ENCODE results near the gene TAC4.

TAC4 gene

DNA sequence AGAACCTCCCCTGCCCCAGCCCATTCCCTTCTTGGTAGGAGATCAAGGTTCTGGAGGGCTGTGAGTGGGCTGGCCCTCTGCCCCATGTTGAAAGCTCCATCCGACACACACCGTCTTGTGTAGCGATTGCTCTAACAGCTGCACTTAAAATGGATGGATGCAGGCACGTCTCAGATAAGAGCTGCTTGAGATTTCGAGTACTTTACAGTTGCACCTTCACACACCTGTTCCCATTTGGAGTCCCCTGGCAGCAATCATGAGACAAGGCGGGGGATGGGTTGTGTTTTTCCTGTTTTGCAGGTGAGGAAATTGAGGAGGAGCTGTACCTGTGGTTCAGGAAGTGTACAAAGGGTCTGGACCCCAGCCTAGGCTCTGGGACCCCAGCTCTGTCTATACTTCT lies 25.6 kb upstream of the TAC4 start:
- no peak for DNase-seq (ENCODE audit: low read depth in 1 of 2, low spot score in 1 of 2)

DNA sequence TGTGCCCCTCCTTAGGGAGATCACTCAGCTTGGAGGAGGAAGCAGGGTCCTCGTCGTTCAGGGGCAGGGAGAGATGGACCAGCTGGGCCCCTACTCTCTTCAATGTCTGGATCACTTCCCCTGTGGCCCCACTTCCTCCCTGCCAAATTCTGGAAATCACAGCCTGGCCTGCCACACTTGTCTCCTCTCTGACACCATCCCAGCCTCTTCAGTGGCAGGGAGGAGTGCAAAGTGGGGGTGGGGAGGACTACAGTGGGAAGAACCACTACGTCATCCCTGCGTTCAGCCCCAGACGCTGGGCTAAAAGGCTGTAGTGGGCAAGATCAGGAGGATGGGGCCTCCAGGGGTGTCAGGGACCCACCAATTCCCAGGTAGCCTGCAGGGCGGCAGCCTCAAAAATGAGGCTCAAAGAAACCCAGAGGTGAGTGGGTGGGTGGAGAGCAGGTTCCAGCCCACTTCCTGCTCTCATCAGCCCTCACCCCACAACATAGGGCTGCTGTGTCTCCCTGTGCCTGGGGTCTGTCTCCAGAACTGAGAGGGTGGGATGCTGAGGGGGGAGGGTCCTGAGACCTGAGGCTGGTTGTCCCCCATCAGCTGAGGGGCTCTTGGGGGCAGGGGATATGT lies 25.0 kb upstream of the TAC4 start:
- DNase-seq (ENCODE audit: low read depth in 1 of 2, low spot score in 1 of 2), result no peak

DNA sequence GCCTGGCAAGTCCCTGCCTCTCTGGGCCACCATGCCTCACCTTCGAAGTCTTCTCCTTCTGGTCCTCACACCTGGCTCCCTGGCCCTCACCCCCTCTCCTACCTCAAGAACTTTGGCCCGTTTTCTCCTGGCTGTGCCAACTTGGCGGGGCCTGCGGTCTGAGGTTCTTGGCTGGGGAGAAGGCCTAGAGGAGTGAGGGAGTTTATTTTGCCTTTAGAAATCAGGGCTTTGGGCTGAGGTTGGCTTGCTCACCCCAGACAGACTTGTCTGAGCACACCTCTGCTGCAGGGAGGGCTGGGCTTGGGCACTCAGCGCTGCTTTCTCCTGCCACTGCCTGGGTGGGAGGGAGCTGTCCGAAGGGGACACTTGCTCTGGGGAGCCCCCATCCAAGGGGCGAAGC lies 23.3 kb upstream of the TAC4 start:
- DNase-seq (ENCODE audit: low read depth in 1 of 2, low spot score in 1 of 2), result no peak

DNA sequence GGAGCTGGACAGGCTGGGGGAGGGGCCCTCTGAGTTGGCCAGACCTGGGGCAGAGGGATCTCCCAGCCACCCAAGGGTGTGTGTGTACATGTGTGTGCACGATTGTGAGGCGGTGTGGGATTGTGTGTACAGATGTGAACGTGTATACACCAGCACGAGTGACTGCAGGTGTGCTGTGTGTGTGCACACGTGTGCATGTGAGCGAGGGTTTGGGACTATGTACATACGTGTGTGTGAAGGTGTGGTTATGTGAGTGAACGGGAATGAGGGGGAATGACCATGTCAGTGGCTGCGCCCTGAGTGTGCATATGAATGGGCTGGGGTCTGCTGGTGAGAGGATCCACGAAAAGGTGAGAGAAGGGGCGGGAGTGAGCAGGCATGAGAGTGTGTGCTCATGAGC lies 22.4 kb upstream of the TAC4 start:
- no peak for DNase-seq (ENCODE audit: low read depth in 1 of 2, low spot score in 1 of 2)

DNA sequence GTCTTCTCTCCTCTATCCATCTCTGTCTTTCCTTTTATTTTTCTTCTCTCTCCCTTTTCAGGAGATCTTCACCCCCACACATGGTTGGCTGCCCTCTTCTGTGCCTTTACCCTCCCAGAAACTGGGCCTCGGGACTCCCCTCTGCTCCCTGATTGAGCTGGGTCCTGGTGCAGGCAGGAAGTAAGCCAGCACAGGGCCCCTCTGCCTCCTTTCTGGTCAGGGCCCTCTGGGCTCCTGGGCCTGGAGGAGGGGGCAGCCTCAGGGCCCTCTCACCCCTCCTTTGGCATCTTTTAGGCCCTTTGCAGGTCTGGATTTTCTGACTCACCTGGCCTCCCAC lies 21.1 kb upstream of the TAC4 start:
- no peak for DNase-seq (ENCODE audit: low read depth in 1 of 2, low spot score in 1 of 2)

DNA sequence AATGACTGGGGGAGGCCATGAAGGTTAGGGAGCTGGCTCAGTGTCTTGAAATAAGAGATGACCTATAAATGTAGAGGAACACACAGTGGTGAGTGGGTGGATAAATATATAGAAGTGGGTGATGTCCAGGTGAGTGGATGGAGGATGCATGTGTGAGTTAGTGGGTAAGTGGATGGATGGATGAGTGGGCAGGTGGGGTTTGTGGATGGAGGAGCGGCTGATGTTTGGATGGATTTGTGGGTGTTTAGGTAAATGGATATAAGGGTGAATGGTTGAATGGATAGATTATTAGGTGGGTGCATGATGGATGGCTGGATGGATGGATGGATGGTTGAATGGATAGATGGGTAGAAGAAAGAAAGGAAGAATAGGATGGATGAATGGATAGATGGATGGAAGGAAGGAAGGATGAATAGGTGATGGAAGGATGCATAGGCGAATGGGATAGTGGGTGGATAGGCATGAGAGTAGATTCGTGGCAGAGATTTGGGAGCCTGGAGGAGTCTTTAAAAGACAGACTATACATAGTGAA lies 19.1 kb upstream of the TAC4 start:
- no peak for DNase-seq (ENCODE audit: low read depth in 1 of 2, low spot score in 1 of 2)

DNA sequence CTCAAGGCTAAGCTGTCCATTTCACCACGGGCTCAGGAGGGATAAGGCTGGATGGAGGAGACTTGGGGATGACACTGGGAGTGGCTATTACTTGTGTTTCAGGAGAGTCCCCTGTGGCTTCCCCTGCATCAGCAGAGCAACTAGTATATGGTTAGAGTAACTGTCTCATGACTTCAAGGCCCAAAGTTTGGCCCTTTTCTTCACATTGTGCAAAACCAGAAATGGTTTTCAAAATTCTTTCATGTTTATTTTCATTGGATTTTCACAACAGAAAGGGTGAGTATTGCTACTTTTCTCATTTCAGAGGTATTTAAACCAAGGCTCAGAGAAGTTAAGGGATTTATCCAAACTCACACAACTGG lies 18.1 kb upstream of the TAC4 start:
- no peak for DNase-seq (ENCODE audit: low read depth in 1 of 2, low spot score in 1 of 2)

DNA sequence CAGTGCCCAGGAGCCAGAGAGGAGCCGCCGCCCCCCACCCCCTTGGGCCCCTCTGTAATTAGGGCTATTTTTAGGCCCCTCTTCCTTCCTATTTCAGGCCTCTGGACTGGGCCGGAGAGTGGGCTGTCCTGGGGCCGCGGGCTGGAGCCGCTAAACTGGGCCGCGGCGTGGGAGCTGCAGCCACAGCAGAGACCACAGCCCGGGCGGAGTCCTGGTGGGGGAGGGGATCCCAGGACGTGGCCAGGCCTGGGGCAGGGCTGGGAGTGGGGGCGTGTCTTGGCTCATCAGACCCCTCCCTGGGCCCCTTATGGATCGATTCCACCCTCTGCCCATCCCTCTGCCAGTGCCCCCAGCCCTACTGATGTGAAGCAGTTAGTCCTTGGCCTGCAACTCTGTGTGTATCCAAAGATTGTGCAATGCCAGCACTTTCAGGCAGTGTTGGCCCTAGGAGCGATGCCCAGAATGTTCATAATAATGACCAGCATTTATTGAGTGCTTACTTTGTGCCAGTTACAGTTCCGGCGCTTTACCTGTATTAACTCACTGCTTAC lies 15.0 kb upstream of the TAC4 start:
- no peak for DNase-seq (ENCODE audit: low read depth in 1 of 2, low spot score in 1 of 2)

DNA sequence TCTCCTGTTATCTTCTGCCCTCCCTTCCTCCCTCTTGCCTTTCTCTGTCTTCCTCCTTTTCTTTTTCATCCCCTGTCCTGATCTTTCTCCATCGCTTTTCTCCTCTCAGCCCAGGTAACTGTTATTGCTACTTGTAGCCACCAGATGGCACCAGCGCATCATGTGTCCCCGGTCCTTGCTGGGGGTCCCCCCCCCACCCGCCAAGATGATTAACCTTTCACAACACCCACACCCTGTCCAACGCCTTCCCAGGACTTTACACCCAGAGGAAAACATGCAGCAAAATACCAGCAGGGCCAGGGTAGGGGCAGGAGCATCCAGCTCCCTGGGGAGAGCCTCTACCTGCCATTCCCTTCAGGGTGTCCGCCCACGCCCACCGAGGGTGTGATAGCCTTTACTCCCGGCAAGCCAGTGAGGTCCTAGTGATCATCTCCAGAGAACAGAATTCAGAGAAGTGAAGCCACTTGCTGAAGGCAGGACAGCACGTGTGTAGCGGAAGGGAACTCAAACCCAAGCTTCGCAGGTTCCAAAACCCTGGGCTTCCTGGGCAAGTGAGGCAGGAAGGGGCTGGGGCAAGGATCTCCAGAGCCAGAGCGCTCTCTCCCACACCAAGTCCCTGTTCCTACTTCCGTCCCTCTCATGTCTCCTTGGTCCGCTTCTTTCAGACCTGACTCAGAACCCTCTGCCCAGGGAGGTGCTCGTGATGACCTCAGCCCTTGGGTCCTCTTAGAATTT lies 13.4 kb upstream of the TAC4 start:
- peak; percentile 34 to 41 for DNase-seq (ENCODE audit: low read depth in 1 of 2, low spot score in 1 of 2)

DNA sequence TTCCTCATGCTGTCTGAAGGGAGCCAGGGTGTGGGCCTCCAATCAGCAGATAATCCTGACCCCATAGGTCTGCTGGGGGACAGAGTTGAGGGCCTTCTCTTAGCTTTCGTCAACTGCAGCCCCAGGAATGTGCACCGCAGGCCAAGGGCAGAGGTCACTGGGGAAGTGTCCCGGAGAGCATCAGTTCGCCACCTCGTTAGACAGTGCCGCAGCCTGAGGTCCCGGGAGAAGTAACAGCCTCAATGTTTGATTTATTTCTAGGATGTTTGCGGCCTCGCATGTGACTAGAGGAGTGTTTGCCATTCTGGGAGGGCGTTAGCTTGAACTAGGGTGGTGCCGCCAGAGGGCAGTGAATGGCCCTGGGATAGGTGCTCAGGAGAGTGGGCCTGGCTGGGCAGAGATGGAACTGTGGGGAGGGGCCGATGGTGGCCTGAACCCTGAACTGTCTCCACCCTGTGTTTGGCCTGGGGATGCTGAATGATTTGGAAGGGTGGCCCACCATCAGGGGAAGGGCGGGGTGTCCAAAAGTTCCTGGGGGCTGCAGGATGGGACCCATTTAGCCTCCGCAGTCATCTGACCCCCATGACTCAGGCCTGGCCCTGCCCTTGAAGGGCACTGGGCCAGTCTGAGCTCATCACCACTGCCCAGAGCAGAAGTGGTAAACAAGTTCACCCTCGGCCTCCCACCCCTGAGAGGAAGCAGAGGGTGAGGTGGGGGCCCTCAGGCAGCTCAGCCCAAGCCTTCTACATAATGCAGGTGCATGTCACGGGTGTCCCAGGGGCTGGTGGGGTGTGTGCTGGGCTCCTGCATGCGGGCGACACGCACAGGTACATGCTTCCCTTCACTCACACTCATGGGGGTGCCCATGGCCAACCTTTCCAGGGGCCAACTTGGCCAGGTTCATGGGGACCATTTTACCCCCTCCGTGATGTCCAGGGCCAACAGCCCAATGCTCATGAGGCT lies 12.4 kb upstream of the TAC4 start:
- no peak for DNase-seq (ENCODE audit: low read depth in 1 of 2, low spot score in 1 of 2)

DNA sequence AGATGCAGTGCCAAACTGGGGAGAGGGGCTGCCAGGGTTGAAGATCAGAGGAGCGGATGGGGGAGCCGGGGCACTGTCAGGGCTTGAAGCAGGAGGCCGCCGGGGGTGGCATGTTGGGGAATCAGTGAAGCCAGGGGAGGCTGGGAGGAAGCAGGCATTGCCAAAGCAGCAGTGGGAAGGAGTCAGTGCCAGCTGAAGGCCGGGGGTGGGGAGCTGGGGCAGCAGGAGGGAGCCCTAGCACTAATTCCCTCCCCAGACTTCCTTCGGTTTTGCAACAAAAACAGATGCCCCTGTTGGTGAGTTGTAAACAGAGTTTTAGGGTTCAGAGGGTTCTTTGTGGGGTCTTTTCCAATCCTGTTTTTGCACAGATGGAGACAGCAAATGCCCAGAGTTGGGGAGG lies 10.9 kb upstream of the TAC4 start:
- no peak for DNase-seq (ENCODE audit: low read depth in 1 of 2, low spot score in 1 of 2)

DNA sequence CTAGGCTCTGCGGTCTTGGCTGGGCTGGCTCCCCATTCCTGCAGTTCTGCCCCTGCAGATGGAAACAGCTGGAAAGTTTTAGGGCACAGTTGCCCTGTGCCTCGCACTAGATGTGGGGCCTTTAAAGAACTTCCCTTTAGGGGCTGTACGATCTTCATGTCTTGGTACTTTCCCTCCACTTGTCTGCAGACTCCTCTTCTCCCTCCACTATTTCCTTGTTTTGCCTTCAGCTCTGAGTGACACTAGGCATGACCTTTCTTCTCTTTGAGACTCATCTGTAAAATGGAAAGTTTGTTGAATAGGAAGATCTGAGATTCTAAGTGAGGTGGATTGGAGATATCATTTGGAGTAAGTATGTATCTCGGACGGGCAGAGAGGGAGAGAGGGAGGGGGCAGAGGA lies 6.3 kb upstream of the TAC4 start:
- no peak for DNase-seq (ENCODE audit: low read depth in 1 of 2, low spot score in 1 of 2)

DNA sequence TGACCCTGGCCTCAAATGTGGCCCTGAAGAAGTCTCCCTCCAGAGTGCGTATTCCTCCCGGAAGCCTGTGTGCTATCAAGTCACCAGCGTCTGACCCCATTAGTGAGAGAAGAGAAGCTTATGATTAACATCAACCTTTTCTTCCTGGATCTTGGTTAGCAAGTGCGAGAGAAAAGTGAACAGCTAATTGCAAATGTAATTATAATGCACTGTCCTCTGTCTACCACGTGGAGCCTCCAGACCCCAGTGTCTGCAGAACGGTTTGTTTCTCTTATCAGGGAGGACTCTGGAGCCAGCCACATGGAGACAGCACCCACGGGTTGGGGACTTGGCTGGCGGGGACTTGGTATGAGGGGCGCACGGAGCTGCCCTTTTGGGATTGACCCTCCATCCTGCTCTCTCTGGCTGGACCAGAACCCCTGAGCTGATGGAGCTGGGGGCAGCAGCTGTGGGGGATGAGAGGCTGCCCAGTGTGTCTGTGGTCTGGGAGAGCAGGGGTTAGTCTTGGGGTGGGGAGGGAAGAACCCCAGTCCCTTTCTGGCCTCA lies 5.7 kb upstream of the TAC4 start:
- no peak for DNase-seq (ENCODE audit: low read depth in 1 of 2, low spot score in 1 of 2)

DNA sequence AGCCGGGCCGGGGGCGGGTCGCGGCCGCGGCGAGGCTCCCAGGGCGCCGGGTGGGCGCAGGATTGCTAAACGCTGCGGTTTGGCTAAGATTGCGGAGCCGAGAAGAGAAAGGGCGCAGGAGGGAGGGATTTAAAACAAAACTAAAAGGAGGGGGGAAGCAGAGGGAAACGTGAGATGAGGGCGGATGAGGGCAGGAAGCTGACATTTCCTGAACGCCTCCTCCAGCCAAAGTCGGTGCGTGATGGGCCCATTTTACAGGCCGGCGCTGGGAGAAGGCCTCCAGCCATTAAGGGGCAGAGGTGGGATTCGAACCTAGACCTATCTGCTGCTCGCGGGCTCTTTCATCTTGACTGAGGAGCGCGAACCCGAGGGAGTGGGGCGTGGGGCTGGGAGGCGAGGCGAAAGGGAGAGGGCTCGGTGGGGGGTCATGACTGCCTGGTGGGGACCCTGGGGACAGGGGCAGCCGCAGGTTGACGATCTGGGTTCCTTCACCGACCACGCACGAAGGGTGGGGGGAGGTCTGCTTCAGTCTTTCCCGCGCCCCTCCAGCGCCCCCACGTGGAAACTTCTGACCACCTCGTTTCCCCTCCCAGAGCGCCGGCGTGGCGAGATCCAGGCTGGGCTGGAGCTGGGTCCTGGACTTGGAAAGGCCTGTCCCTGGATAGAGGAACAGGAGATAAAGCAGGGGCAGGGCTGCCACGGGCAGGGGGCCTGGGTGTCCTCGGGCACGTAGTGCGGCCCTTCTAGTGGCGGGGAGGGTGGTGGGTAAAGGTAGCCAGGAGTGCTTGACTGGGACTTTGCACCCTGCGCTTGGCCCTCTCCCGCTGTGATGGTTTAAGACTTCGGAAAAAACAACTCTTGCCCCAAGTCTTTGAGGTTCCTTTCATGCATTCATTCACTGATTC lies 3.8 kb upstream of the TAC4 start:
- peak; percentile 35 to 52 for DNase-seq (ENCODE audit: low read depth in 1 of 2, low spot score in 1 of 2)

DNA sequence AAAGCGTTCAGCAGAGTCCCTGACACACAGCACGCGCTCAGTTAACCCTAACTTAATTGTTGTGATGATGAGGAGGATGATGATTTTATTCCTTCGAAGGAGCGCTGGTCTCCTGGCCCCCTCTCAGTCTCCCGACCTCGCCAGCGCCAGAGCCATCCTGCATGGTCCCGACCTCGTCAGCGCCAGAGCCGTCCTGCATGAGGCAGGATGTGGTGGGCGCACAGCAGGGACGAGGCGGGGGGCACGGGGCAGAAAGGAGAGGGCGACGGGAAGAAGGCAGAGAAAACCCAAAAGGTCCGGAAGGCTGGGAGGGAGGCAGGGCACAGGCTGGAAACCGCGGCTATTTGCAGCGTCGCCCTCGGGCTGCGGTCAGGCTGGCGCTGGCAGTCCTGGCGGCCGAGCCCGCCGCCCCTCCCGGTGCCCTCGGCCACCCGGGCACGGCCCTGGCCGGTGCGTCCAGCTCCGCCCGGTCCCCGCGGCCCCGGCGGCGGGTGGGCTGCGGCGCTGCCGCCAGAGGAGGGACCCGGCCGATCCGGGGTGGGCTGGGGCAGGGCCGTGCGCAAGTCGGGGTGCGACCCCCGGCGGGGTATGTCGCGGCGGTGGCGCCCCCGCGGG lies 3.0 kb upstream of the TAC4 start:
- DNase-seq (ENCODE audit: low read depth in 1 of 2, low spot score in 1 of 2), result no peak

DNA sequence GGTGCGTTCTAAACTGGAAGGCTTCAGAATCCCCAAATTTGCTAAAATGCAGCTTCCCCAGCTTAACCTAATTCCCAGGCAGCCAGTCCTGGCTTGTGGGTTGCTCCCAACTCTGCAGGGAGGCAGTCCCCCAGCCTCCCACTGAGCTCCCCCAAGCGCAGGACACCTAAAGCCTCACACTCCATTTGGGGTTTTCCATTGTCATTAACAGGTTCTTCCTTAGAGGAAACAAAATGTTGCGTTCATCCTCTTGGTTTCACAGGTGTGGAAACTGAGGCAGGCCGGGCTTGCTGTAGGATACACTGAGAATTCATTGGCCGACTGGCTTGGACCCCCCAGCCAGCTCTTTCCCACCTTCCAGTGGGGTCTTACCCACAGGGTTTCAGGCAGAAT lies 2.3 kb upstream of the TAC4 start:
- no peak for DNase-seq (ENCODE audit: low read depth in 1 of 2, low spot score in 1 of 2)

DNA sequence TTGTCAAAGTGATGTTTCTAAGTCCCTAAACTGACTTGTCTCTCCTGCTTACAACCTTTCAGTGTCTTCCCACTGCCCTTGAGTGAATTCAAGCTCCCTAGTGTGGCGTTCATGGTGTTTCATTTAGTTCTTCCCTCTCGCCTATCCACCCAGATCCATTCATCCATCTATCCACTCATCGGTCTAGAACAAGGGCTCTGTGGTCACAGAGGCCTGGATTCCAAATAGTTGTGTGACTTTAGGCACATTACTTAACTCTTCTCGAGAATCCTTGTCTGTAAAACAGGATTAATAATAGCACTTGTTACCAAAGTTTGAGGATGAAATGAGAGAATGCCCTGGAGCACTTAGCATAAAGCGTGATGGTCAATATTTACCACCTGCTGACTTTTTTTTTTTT lies 870 bp upstream of the TAC4 start:
- DNase-seq (ENCODE audit: low read depth in 1 of 2, low spot score in 1 of 2), result no peak

DNA sequence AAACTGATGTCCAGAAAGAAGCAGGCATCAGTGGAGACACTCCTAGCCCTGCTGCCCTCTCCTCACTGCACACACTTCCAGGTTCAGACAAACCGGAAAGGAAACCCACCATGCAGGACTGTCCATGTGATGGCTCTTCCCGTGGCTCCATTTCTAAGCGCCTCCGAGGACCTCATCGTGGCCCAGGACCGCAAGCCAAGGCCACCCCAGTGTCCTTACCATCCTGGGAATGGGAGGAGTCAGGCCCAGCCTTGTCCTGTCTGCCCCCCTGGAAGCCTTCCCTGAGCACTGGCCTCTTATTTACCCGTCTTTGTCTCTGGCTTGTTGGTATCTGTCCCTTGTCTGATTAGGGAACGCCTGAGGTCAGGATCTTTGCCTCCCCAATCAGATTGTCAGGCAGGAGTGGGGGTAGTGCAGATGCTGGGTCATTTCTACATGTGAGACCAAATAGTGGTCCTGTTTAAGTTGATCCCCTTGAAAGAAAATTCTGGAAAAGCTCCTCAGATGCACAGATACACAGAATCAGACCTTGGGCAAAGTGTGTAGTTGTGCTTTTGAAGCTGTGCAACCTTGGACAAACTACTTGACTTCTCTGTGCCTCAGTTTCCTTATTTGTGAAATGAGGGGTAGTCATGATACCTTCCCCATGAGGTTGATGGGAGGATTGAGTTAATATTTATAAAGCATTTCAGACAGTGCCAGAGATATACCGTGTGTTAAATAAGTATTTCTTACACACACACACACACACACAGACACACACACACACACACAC lies 744 bp downstream of the TAC4 start:
- no peak for DNase-seq (ENCODE audit: low read depth in 1 of 2, low spot score in 1 of 2)

DNA sequence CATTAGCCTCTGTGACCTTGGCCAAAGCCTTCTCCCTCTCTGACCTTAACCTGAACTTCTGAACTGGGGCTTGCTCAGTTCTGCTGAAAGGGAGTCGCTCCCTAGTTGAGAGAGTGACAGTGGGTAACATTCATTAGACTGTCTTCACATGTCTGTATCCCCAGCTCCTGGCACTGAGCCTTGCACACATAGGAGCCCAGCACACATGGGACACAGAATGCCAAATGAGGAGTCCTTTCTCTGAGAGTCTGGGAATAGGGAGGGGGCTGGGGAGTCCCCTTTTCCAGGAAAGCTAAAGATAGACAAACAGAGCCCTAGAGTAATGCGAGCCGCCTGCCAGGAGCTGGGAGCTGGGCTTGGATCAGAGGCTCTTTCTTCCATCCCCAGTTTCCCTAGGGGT lies 2.5 kb downstream of the TAC4 start:
- no peak for DNase-seq (ENCODE audit: low read depth in 1 of 2, low spot score in 1 of 2)

Data from activated CD4-positive, alpha-beta T cell treated with anti-CD3 and anti-CD28 coated beads, Interleukin-2, amount 50 U/mL, for 24 hours (primary cell).